Ovary (tissue), 3 donors: Measurements from ENCODE around the gene SERPINE3.

ENCODE experiments used
- EP300 ChIP-seq: sonication (generic); formaldehyde crosslinking; IDR thresholded peaks from one replicate; pipeline ENCODE4 v1.6.1; 2017; ENCODE audit warnings: antibody characterized with exemption
- POLR2A ChIP-seq: fragments of 450-650 bp; IDR thresholded peaks from one replicate; pipeline ENCODE4 v1.6.1; 2017; ENCODE audit warnings: antibody characterized with exemption, mild to moderate bottlenecking, moderate library complexity
- TF ChIP-seq, protein P1 (sequence below), 3 donors: fragments of 450-650 bp in 2 of 3; fragments of 200-600 bp in 1 of 3; IDR thresholded peaks; one replicate each; pipeline versions ENCODE4 v1.5.1 to v1.8.0; 2016 to 2022; ENCODE audit warnings: antibody characterized with exemption in 3 of 3, mild to moderate bottlenecking in 1 of 3
- donor health status: DM: no; HTN: no; CAD: no.

DNA sequence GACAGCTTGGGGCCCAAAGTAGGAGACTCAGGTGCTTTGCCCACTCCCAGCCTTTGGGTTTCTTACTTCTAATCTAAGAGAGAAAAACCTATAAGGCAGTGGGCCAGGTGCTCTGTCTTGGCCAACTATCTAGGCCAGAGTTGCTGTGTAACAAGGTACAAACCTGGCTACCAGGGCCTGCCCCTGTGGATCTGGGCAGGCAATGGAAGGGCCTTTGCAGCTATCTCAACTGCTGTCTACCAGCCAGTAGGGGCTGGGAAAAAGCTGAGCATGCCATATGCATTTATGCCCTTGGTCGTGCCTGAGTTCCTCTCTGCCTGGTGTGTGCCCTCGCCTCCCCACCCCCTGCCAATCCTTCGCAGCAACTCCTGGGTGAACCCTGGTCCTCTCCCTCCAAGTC, 16.7 kb upstream of the SERPINE3 start:
- TF ChIP-seq, protein P1, sequence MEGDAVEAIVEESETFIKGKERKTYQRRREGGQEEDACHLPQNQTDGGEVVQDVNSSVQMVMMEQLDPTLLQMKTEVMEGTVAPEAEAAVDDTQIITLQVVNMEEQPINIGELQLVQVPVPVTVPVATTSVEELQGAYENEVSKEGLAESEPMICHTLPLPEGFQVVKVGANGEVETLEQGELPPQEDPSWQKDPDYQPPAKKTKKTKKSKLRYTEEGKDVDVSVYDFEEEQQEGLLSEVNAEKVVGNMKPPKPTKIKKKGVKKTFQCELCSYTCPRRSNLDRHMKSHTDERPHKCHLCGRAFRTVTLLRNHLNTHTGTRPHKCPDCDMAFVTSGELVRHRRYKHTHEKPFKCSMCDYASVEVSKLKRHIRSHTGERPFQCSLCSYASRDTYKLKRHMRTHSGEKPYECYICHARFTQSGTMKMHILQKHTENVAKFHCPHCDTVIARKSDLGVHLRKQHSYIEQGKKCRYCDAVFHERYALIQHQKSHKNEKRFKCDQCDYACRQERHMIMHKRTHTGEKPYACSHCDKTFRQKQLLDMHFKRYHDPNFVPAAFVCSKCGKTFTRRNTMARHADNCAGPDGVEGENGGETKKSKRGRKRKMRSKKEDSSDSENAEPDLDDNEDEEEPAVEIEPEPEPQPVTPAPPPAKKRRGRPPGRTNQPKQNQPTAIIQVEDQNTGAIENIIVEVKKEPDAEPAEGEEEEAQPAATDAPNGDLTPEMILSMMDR (IDR thresholded peaks at IDR 0.05) = no peak
- TF ChIP-seq POLR2A (no peak), EP300 (no peak)
